SK-N-MC (cell line): ENCODE data around the gene IL1RAP.

Experiments used
- EZH2 ChIP-seq: fragments of 200-600 bp; sonication (generic); IDR thresholded peaks from one replicate; pipeline ENCODE4 v1.6.1; 2017; ENCODE audit warnings: antibody characterized with exemption
- POLR2AphosphoS5 ChIP-seq: IDR thresholded peaks from 2 replicates; pipeline ENCODE4 v1.6.1; 2012; ENCODE audit warnings: mild to moderate bottlenecking, low read depth, low read length, borderline replicate concordance

- TF ChIP-seq POLR2AphosphoS5 (no peak), EZH2 (no peak)
These were observed 163.1 kb downstream of the IL1RAP start for GRCh38 chr3:190677001-190677400.
